GM19372 (cell line): ENCODE results near the gene SLC1A3.

ENCODE experiments used
- ATAC-seq: cut with Tn5 transposase; IDR thresholded peaks from one replicate; pipeline ENCODE4 v1.9.1; 2021; ENCODE audit warnings: mild to moderate bottlenecking, low read depth, moderate library complexity; ENCODE audit not compliant: unreplicated experiment

The SLC1A3 gene

DNA sequence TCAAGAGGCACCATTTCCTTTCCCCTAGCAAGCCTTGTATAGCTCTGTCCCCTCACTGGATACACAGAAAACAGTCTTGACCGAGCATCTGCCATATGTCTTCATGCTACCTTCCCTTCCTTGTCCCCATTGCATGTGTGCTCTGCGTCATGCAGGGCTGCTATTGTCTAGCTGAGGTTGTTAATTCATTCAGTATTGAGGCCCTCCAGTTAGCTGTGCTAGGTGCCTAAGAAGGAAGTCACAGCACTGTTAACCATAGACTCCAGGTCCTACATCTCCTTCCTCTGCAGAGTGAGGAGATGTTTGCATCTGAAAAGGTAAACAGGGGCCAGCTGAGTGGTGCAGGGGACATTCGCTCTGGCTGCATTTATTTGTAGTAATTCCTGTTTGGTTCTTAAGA, 48.2 kb downstream of the SLC1A3 start:
- no peak for ATAC-seq

DNA sequence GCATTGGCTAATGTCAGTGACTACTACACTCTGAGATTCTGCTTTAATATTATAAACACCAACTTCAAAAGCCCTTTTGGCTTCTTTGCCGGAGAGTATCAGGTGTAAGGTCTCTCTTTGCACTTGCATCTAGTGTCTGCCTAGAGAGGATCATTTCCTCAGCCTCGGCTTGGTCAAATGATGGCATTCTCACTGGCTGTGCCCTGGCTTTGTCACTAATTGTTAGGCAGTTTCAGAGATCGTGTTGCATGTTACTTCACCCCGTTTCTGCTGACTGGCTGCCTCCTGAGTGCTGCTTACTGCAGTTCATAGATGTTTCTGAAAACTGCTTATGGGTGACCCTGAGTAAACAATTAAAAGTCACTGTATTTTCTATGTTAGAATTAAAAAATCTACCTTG, 48.8 kb downstream of the SLC1A3 start:
- no peak for ATAC-seq

DNA sequence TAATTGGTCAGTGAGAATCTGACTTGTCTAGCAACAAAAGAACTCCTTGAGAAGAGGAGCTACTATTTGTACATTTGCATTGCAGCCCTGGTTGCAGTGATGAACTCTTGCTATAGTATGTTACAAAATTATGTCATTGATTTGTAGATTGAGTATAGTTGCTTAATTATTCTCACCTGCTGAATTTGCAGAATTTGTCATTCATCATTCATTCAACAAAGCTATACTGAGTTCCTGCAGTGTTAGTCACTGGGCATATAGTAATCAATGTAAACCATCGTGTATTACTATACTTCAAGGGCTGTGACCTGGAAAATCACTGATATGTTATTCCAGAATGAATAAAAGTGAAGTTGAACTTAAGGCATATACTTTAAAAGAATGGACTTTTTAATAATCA, 50.1 kb downstream of the SLC1A3 start:
- ATAC-seq, result no peak

DNA sequence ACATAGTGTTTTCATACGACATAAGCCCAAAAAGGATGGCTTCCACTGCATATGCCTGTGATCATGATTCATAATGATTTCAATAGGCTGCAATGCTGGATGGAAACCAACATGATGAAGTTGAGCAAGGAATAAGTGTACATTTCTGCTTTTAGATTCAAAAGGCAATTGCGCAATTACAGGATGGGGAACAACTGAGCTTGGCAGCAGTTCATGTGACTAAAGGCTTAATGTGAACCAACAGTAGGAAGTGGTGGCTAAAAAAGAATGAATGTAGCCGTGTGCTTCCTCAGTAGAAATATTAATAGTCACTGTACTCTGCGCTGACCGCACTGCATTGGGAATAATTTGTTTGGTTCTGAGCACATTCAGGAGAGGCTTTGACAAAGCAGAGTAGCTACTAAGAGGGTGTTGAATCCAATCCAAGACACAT, 51.2 kb downstream of the SLC1A3 start:
- no peak for ATAC-seq

DNA sequence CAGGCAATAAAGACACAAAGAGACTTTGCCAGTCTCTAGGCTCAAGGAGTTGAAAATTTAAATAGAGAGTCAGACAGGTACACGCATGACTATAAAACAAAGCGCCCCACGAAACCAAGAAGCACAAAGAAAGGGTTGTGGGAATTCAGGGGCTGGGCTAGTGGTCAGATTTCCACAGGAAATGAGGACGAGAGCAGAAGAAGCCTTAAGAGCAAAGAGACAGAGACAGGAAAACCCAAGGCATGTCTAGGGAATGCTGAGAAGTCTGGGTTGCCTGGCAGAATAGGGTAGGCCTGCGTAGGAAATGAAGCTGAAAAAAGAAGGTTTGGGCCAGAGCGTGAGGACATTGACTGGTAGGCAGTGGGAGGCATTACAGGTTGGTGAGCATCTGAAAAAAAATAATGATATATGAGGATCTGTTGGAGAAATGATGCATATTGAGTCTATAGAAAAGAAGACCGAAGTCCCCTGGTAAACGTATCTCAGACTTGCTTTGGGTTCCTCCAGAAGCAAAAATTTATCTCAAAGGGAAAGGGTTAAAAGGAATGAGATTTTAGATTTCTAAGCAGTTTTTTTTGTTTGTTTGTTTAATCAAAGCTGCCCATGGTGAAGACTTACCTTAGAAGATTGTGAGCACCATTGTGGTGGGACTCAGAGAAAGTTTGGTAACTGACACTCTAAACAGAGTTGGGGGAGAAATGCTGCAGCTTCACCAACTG, 51.8 kb downstream of the SLC1A3 start:
- ATAC-seq, result no peak

DNA sequence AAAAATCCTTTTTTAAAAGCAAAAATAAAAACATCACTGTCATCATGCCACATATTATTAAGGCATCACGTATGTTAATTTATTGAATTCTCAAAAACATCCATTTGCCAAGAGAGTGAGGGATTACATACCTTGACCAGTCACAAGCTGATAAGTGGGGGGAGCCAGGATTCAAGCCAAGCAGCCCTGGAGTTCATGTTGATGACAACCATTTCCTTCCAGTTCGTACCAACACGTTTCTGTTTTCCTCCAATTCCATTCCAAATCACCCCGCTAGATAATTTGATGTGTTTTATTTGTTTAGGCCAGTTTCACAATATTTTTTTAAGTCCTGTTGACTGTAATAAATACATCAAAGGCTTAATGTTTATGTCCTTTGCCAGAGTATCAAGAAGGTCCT, 53.0 kb downstream of the SLC1A3 start:
- ATAC-seq, result no peak

DNA sequence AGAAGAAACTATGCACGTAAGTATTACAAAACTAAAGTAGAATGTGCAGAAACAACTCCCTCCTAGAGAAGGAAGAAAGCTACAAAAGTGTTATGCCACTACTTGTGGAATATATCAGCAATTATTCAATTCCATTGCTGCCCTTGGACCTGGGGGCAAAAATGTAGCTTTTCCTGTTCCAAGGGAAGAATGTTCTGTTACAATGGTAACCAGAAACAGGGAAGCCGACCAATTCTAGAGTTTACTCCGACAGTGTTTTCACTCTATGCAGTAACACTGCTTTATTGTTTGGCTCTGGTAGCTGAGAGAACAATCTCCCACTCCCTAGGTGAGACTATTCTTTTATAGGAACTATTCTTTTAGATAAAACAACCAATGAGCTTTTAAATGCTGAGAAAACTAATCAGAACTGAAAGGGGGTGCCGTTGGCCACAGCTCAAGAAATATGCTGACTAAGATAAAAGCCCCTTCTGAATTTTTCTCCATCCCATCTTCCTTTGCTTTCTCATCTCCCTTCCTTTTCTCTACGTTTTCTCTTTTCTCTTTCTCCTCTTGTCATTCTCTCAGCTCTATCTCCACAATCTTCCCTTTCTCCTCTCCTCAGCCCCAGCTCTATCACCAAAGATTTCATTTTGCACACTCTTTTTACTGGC, 54.1 kb downstream of the SLC1A3 start:
- ATAC-seq, result no peak

DNA sequence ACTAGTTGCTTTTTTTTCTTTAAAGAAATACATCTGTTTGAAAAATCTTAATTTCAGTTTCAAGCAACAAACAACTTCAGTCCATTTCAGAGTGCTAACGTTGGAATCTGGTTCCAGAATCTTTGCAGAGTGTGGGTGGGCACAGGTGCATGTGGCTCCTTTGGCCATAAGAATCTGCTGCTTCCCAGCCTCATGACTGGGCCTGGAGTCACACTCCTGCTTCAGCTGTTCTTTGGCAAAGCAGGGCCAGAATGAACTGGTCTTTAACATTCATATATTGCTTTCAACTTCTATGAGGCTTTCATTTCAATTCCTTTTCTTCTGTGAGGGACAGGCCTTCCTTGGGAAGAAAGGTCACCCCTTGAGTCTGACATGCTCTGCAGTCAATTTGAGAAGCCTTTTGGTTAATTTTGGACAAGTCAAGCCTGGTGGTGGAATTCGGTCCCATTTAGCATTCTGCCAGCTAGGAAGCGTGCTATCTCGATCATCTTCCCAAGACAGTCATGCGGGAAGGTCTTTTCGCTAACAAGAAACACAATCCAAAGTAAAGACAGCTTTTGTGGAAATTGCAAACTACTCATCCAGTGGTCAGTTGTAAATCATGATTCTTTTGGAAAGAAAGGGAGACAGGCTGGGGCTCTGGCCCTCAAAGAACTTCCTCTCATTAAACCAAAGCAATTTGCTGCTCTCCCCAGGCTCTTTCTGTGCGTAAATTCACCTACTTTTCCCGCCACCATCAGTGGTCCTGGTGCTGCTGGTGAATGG, 55.2 kb downstream of the SLC1A3 start:
- no peak for ATAC-seq

DNA sequence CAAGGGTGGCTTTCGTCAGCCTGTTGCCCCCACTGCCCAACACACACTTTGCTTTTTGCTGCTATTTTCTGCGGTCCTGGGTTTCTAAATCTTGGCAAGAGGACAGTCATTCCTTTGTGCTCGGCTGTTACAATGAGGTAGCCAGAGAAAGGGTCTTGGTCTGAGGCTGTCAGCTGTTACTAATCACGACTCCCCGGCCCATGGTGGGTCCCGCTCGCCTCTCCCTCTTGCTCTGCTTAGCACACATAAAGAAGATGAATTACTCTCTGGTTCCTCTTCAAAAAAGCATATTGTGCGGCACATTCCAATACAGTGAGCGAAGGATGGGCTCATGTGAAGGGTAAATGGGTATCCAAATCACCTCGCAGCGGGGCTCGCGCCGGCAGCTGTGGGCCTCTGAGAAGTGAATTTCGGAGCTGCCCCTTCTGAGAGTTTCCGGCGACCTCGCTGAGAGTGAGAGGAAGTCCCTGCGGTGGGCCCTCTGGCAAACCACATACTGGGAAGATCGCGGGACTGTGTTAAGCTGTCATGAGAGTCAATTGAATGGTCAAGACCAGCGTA, 56.0 kb downstream of the SLC1A3 start:
- ATAC-seq, result no peak

DNA sequence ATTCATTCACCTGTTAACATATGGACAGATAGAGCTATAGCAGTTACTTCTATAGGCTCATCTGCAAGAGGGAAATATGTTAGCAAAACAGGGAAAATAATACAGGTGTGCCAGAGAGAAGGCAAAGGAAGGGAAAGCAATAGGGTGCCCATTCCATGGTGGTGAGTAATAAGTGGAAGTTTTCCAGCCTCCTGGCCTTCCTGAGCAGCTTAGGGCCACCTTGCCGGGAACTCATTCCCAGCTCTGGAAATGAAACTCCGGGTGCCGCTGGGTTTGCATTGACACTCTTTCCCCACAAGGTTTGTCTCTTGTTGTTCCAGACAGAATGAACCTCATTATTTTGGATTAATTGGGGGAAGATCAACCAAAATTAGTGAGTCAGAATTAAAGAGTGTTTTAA, 58.4 kb downstream of the SLC1A3 start:
- no peak for ATAC-seq

DNA sequence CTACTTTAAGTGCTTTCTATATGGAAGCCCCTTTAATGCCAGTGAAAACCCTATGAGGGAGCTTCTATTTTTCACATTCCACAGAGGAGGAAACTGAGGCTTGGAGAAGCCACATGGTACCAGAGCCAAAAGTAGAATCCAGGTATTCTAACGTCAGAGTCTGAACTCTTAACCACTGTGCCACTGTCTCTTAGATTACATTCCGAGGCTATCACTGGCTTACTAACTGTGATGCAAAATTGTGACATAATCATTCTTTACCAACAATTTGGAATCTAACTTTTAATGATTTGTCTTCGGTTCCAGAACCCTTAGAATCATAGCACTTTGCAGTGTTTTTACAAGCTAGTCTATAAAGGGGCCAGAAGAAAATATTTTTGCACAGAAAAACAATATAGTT, 59.2 kb downstream of the SLC1A3 start:
- no peak for ATAC-seq

DNA sequence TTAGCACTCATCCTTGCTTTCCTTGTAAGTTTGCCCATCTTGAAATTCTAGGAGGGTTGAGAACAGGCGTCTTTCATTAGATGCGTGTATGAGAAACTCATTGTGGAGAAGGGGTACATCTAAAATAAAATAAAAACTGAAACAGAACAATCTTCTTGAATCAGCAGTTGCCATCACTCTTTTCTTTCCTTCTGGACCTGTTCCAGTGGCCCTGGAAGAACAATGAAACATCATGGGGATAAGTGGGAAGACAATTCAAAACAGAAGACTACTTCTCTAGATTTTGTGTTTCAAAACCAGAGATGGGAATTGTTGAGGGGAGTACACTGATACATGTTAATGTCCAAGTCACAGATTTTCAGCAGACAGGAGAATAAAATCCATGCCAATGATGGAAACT, 59.9 kb downstream of the SLC1A3 start:
- ATAC-seq, result no peak

DNA sequence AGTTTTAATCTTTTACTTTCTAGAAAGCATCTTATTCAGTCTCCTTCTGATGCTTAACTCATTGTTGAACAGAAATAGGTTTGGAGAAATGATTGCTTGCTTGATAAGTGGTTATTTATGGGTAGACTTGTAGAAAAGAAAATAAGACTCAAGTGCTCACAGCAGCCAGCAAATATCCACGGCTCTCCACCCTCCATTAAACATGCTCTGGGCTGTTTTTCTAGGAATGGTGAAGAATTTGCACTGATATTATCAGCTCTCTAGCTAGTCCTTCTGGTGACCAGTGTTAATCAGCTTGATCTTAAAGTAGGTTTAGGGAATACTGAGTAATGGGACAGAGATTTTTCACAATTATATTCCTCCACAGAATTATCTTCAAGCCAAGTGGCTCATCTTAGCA, 60.6 kb downstream of the SLC1A3 start:
- no peak for ATAC-seq

DNA sequence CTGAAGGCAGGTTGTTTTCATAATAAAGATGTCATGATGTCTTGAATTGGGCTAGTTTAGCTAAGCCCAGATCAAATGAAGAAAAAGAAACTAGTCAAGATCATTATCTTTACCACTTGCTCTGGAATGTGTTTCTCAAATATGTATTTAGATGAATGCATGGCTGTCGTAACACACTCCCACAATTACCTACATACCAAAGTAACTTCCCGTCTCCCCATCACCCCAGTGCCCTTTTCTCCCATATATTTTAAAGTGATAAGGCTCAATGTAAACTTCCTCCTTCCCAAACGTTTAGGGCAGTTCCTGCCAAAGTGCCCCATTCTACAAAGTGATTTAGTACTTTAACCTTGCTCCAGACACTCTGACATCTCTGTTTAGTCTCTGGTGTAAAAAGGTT, 61.4 kb downstream of the SLC1A3 start:
- no peak for ATAC-seq

DNA sequence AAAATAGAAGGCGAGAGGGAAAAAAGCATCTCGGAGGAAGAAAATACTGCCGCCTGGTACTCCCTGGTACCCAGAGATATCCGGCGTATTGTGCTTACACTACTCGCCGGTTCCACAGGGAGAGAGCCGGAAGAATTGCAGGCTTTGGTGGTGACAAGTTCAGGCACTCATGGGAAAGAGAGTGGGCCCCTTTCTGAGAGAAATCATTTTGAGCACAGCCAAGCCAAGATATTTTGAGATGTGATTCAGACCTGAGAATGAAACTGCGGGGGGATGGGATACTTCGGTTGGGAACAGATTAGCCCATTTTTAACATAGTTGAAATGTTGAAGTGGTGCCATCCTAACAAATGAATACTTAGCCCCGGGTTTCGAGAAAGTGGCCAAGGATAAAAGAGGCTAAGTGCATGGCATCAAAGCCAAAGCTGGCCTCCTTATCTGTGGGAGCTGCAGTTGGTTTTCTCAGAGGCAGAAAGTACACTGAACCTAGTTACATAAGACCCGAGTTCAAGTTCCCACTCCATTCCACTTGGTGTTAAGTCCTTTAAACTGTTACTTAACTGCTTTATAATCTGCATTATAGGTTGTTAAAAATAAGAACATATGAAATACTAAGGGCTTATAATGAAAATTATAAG, 62.7 kb downstream of the SLC1A3 start:
- no peak for ATAC-seq

DNA sequence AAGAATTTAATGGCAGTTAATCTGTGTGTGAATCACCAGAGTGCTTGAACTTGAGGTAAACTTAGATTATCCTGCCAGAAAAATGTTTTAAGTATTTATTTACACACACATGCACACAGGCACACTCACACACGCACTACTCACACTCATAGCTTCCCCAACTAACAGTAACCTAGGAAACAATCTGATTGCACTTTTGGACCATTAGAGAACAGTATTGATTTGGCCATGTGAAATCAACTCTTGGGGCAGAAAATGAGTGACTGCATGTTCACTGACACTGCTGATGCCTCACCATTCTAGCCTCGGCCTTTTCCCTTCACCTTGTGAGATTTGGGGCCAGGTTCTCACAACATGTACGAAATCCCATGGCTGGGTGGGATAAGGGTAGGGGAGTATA, 64.1 kb downstream of the SLC1A3 start:
- no peak for ATAC-seq

DNA sequence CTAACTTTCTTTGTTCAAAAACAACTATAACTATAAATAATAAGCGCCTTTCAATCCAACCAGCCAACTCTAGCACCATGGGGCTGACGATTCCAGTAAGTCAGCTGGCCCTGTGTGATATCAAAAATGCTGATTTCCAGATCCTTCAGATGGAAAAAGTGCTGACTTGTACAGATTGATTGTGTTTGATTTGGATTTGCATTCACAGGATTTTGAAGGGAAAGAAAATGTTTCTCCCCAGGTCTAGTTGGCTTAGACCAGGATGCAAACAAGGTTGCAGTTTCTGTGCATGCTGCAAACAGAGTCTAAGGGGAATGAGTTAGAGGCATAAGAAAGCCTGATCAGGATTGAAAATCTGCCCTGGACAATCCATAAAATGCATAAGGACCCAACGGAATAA, 68.9 kb downstream of the SLC1A3 start:
- ATAC-seq, result no peak

DNA sequence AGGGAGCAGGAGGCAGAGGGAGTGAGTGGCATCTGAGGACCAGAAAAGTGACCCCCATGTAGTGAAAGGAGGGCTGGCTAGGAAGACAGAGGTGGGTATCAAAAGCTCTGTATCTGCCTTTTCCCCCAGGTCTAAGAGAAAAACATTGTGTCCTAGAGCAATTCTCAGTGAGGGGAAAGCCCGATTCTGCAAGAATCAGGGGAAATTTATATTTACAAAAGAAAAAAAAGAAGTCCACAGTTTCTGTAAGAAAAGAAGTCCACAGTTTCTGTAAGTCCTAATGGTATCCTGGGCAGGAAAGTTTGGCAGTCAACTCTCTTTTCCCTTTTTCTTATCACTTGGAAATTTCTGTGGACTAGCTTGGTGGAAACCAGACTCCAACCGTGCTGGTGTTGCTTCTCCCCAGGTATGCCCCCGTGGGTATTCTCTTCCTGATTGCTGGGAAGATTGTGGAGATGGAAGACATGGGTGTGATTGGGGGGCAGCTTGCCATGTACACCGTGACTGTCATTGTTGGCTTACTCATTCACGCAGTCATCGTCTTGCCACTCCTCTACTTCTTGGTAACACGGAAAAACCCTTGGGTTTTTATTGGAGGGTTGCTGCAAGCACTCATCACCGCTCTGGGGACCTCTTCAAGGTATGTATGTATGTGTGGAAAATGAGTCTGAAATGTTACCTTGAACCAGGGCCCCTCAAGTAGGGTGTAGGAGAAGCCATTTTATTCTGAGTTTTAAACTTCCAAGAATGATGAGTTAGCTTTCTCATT, 73.0 kb downstream of the SLC1A3 start:
- ATAC-seq, result no peak

DNA sequence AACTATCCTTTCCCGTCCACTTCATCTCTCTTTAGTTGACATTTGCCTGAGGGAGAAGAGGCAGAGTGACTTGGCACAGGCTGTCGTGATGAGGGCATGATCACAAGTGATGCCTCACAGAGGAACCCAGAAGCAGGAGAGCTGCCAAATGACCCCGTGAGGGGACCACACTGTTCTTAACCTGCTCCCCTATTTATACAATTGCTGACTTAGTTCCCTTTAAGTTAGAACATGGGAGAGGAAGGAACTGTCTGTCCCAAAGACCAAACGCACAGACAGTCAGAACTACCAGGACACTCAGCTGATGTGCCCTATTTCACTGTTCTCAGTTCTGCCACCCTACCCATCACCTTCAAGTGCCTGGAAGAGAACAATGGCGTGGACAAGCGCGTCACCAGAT, 73.7 kb downstream of the SLC1A3 start:
- ATAC-seq, result no peak

DNA sequence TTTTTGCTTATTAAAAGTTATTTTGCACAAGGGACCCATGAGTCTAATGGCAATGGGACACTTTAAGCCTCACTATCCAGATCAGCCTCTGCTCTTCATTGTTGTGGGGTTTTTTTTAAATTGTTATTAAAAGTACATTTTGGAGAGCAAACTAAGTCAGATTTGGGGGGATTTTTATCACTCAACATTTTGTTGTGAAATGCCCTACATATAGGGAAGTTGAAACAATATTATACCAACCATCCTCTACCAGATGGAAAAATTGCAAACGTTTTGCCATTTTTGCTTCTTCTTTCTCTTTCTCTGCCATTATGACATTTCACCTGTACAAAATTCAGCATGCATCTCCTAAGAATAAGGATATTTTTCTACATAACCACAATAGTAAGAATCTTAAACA, 75.3 kb downstream of the SLC1A3 start:
- no peak for ATAC-seq
